Ectodermal cell (in vitro differentiated cells): Measurements from ENCODE around the gene NAV2.

Source experiments
- H3K27ac ChIP-seq: 2 replicates; pipeline ENCODE4 v1.7.0; 2013; ENCODE audit warnings: mild to moderate bottlenecking, low read depth, low read length; ENCODE audit not compliant: insufficient read depth, poor library complexity, severe bottlenecking
- H3K27me3 ChIP-seq: 2 replicates; pipeline ENCODE4 v1.7.0; 2013; ENCODE audit warnings: mild to moderate bottlenecking, low read length; ENCODE audit not compliant: insufficient read depth, control insufficient read depth, poor library complexity, severe bottlenecking
- H3K36me3 ChIP-seq: one replicate; pipeline ENCODE4 v1.7.0; 2013; ENCODE audit warnings: low read length; ENCODE audit not compliant: control insufficient read depth, insufficient read depth
- H3K4me1 ChIP-seq: one replicate; pipeline ENCODE4 v1.7.0; 2013; ENCODE audit warnings: low read length; ENCODE audit not compliant: control insufficient read depth, insufficient read depth
- H3K4me3 ChIP-seq: 2 replicates; pipeline ENCODE4 v1.7.0; 2013; ENCODE audit warnings: low read depth, low read length, control low read depth; ENCODE audit not compliant: insufficient read depth
- H3K9me3 ChIP-seq: 2 replicates; pipeline ENCODE4 v1.7.0; 2013; ENCODE audit warnings: mild to moderate bottlenecking, low read length, moderate library complexity; ENCODE audit not compliant: control insufficient read depth
- WGBS, 2 experiments: methylation state at CpG; one replicate each; pipeline ENCODE4 v1.1.7; 2013; ENCODE audit warnings: missing lambda C conversion rate in 2 of 2; 5-methylcytosine and 5-hydroxymethylcytosine counted together

Gene NAV2

DNA sequence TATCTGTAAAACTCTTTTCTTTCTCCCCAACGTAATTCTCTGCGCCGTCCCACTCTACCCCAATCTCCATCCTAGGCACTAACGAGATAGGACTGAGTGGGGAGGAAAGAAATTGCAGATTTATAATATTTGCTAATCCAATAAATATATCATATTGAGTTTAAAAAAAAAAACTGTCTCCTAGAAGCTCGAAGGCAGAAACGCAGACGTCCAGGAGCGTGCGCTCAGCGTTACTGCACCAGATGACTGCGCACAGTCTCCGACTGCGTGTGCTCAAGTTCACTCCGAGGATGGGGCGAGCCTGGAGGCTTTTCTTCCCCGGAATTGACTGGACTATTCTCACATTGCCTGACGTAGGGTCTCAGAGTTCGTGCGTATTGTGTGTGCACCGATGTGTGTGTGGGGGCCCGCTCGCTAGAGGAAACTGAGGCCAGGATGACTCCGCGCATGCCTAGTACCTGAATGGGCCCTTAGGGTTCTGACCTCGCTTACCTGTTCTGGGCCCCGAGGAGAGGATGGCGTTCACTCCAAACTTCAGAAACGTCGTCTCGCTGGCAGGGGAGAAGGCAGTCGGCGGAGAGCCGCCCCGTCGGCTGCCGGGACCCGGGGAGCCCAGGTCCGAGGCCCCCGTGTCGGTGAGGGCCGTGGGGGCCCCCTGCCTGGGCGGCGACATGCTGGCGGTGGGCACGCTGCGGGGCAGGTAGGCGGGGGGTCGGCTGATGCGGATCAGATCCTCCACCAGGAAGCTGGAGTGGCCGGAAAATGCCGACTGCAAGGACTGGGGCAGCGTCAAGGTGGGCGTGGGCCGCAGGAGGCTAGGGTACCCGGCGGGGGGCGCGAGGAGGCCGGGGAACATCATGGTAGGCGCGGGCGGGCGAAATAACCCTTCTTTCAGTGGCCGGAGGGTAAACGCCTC, 447.1 kb downstream of the NAV2 start:
- no peaks in the 10 kb centered on the region for H3K36me3 ChIP-seq
- peaks cover 62% of the 10 kb centered on the region for H3K4me1 ChIP-seq
- WGBS, 2 experiments, result 2% methylated on average over 61 to 64 of the region's 65 CpGs
- H3K27ac ChIP-seq, result no peak overlapping the region
- no peaks in the 10 kb centered on the region for H3K9me3 ChIP-seq
- H3K27me3 ChIP-seq, result peaks cover 100% of the 10 kb centered on the region
- peak overlapping the region; percentile 29 for H3K4me3 ChIP-seq

DNA sequence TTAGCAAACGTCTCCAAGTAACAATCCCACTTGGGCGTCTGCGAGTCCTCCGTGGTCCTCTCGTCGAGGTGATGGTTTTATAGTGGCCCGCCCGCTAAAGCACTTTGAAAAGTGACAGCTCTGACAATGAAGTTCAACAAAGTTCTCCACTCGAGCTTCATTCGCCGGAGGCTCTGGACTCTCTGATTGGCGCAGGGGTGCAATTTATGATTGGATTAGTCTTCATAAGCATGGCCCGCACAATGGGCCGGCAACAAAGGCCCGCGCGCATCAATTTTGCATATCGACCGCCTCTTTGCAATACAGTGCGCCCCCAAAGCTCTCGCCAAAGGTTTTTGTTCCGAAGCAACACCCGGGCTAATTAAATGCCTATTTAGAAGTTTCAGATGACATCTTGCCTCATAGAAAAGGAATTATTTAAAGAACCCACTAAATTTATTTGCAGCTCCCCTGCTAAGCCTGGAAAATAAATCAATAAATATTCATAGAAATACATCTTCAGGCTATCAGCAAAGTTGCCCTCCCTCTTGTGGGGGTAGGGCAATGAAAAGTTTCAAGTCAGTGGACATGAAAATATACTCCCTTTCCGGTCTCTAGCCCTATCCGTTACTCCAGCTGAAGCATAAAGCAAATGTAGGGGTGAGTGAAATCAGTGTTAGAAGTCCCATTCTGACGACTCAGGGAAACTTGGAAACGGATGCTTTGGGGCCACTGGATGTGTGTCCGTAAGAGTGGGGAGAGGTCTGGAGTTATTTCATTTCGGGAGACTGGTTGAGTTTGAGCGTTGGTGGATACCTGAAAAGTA, 448.0 kb downstream of the NAV2 start, which contains the start of gene DBX1:
Gene DBX1 (minus strand): TSS at position 51 of the 805 bp plus-strand sequence. CDS start 151 bp downstream, outside the sequence.
- Histone ChIP-seq H3K27ac (no peak within 1 kb of the TSS), H3K27me3 (peaks cover 100% of the 10 kb centered on the region), H3K9me3 (no peaks in the 10 kb centered on the region), H3K4me3 (peak within 1 kb of the TSS; percentile 29), H3K4me1 (peaks cover 65% of the 10 kb centered on the region), H3K36me3 (no peaks in the 10 kb centered on the region)
- WGBS, 2 experiments, result 2% methylated on average over 30 of the region's 30 CpGs

DNA sequence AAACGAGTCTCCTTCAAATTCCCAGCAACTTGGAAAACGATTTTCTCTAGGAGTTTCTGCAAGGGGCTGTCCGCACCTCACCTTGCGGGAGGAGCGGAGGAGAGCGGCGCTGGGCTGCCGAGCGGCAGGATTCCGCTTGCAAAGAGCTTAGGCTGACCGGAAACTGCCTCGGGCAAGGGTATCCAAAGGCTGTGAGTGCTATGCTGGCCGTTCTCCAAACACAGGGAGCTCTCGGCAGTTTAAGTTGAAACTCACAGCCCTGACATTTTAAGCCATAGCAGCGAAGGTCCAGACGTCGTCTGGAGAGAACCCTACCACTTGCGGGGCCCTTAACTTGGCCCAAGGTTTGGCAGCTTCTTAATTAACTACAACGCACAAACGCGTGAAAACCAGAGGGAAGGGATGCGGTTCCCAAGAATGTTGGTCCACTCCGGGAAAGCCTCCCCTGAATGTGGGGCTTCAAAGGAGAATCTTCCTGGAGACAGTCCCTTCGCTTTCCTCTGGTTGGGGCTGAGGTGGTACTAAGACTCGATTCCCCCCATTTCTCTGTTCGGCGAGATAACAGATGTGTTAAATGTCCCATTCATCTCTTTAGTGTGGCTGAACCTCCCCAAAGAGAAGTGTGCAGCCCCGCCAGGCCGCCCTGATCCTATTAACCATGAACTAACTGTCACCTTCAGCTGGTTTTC, 448.7 kb downstream of the NAV2 start:
- peak overlapping the region; percentile 14 for H3K4me3 ChIP-seq
- 1% methylated on average over 29 of the region's 29 CpGs for WGBS, 2 experiments

DNA sequence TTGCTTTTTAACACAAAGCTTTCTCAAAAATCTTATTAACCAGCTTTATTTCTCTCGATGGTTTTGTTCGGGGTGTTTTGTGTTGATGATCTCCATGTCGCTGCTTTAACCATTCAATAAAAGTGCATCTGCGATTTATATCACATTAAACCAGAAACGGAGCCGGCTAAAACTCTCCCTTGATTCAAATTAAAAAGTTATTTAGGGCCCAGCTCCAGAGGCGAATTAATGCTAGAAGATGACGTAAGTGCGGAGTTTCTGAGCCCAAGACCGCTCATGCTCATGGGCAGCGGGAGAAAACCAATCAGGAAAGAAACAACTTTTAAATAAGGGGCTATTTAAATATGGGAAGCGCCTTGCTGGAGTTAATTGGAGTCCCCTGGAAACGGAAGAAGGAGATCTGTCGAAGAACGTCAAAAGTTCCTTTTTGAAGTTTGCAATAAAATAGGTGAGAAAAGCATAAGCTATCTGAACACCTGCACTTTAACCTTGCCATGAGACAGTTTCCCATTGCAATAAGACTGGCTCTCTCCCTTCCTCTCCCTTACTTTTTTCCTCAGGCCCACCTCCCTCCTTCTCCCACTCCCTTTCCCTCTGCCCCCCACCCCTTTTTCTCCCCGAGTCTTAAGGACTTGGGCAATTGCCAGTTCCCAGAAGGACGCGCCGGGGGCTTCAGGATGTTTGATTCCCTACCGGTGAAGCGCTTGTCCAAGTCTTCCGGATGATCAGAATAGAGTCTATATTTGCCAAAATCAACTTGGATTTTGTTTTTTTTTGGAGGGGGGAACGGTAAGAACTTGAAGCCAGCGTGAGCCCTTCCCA, 449.5 kb downstream of the NAV2 start:
- peaks cover 70% of the 10 kb centered on the region for H3K4me1 ChIP-seq
- no peaks in the 10 kb centered on the region for H3K9me3 ChIP-seq
- WGBS, 2 experiments, result 0% methylated on average over 21 to 22 of the region's 24 CpGs
- no peak overlapping the region for H3K27ac ChIP-seq
- H3K27me3 ChIP-seq, result peaks cover 96% of the 10 kb centered on the region
- peak overlapping the region; percentile 49 for H3K4me3 ChIP-seq
- H3K36me3 ChIP-seq, result no peaks in the 10 kb centered on the region

More for the DNA sequence above, 448.7 kb downstream of the NAV2 start:
- no peak overlapping the region for H3K27ac ChIP-seq
- peaks cover 67% of the 10 kb centered on the region for H3K4me1 ChIP-seq
- H3K9me3 ChIP-seq, result no peaks in the 10 kb centered on the region
- peaks cover 100% of the 10 kb centered on the region for H3K27me3 ChIP-seq
- H3K36me3 ChIP-seq, result no peaks in the 10 kb centered on the region

DNA sequence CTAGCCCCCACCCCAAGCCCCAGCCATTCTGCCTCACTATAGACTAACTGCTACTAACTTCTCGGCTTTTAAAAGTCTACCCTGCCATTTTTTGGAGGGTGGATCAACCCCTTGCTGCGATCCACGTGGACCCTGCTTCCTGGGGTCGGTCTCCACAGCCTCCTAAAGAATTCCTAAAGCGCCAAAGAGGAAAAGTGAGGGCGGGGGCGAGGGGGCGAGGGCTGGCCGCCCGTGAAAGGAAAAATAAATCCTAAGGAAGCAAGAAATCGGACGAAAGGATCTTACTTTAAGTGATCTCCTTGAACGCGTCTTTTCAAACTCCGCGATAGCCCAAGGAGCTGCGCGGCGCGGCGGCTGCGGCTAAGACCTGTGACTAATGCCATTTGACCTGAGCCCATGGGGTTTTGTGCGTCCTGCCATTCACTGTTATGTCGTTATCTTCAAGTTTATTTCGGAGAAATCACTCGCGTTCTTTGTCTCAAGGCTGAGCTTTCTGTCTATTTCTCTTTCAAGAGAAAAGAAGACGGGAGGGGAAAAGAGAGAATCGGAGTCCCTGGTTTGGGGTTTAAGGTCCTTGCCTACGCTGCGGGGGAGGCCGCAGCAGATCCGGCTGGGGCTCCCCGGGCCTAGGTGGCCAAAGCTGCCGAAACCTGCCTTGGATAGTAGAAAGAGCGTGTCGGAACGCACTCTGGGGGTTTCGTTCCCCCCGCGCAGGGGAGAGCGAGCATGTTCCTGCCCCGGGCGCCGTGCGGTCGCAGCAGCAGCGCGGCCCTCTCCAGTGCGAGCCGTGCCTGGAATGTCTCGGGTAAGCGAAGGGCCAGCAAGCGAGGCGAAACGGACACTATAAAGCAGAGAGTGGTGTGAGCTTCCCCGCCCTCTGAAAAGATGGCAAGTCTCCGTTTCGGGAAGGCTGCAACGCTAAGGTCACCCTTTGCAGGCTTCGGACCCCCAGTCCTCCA, 450.5 kb downstream of the NAV2 start:
- peaks cover 62% of the 10 kb centered on the region for H3K4me1 ChIP-seq
- peak overlapping the region; percentile 49 for H3K4me3 ChIP-seq
- WGBS, 2 experiments, result 0% methylated on average over 61 of the region's 61 CpGs
- H3K27ac ChIP-seq, result peak overlapping the region; percentile 63
- H3K9me3 ChIP-seq, result no peaks in the 10 kb centered on the region
- peaks cover 86% of the 10 kb centered on the region for H3K27me3 ChIP-seq
- no peaks in the 10 kb centered on the region for H3K36me3 ChIP-seq

DNA sequence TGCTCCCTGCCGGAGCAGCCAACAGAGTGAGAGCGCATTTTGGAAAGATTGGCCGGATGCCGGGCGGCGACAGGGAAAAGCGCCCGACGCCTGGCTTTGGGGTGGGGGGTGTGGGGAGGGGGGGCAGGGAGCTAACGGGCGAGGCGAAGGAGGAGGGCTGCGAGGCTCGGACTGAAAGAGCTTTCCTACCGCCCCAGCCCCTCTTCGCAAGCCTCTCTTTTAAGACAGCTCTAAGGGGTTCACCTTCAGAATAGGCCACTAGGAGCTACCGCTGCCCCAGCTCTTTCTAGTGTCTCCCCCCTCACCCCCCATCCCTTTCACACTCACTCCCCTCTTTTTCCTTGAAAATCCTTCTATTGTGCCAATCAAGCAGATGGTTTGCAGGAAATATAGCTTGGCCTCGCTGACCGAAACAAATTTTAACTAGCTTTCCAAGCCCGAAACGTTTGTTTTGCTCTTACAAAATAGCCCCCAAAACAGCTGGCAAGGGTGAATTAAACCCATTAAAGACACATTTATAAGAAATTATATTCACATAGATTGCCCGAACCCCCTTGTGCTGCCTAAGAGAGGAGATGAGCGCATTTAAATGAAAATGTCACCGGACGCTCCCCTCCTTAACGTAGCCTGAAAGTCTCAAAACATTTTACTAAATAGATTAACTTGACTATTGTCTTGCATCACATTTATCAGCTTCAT, 451.3 kb downstream of the NAV2 start:
- peak overlapping the region; percentile 49 for H3K4me3 ChIP-seq

More for the DNA sequence above, 451.3 kb downstream of the NAV2 start:
- Histone ChIP-seq H3K27me3 (peaks cover 78% of the 10 kb centered on the region), H3K27ac (peak overlapping the region; percentile 63), H3K9me3 (no peaks in the 10 kb centered on the region), H3K36me3 (no peaks in the 10 kb centered on the region), H3K4me1 (peaks cover 55% of the 10 kb centered on the region)
- 1 to 4% methylated on average over 26 of the region's 26 CpGs for WGBS, 2 experiments
